IMR-90 (cell line): ENCODE measurements around the gene POGK. TPM values are rescaled to one million over a fixed set of nuclear protein-coding genes. Genes with fewer than 3 reads are reported as not detected.

Source experiments
- ATAC-seq: fragments of 200-7000 bp; cut with Tn5 transposase; 2 replicates; pipeline ENCODE4 v1.9.1; 2020; ENCODE audit warnings: low read depth, mild to moderate bottlenecking, moderate library complexity
- BruUV-seq: library from RNA; stranded (reverse); fragments of 400-500 nt; replicated peaks from 2 replicates; lab custom pipeline; 2021; lab: Mats Ljungman, UMichigan
- CTCF ChIA-PET: fragments of 300-600 bp; formaldehyde crosslinking; extraction: SDS; loops from one replicate; lab custom pipeline; 2021; ENCODE audit warnings: antibody characterized with exemption; lab: Yijun Ruan, JAX
- POLR2A ChIA-PET: fragments of 300-600 bp; sonication (Branson Sonifier 250); formaldehyde crosslinking; loops from one replicate; lab custom pipeline; 2022; ENCODE audit warnings: antibody characterized with exemption; ENCODE audit not compliant: unreplicated experiment; lab: Charles Lee
- DNase-seq: peaks from one replicate; pipeline ENCODE4 v3.0.0; 2013
- H2AFZ ChIP-seq: replicated peaks from 2 replicates; pipeline ENCODE3; 2013; ENCODE audit warnings: low read length, mild to moderate bottlenecking; ENCODE audit not compliant: poor library complexity
- H2AK5ac ChIP-seq: 2 replicates; pipeline ENCODE4 v1.6.1; 2013; ENCODE audit warnings: low read depth, low read length, inconsistent platforms
- H2AK9ac ChIP-seq: replicated peaks from 2 replicates; pipeline ENCODE3; 2013; ENCODE audit warnings: mild to moderate bottlenecking, low read depth, low read length, moderate library complexity; ENCODE audit not compliant: poor library complexity
- H2BK120ac ChIP-seq: 2 replicates; pipeline ENCODE4 v1.6.1; 2013; ENCODE audit warnings: low read depth, low read length, inconsistent platforms
- H2BK15ac ChIP-seq: 3 replicates; pipeline ENCODE4 v1.6.1; 2013; ENCODE audit warnings: low read depth, low read length, inconsistent platforms
- H2BK20ac ChIP-seq: 2 replicates; pipeline ENCODE4 v1.6.1; 2013; ENCODE audit warnings: low read depth, mild to moderate bottlenecking, inconsistent platforms, low read length, moderate library complexity
- H2BK5ac ChIP-seq: 2 replicates; pipeline ENCODE4 v1.6.1; 2013; ENCODE audit warnings: mild to moderate bottlenecking, low read depth, low read length, inconsistent platforms; ENCODE audit not compliant: poor library complexity, severe bottlenecking
- H3K14ac ChIP-seq: replicated peaks from 2 replicates; pipeline ENCODE4 v1.6.1; 2013; ENCODE audit warnings: low read depth, low read length, inconsistent platforms
- H3K18ac ChIP-seq: 2 replicates; pipeline ENCODE4 v1.6.1; 2013; ENCODE audit warnings: low read depth, low read length, control low read depth
- H3K23ac ChIP-seq: 2 replicates; pipeline ENCODE4 v1.6.1; 2013; ENCODE audit warnings: low read depth, low read length, inconsistent platforms
- H3K27ac ChIP-seq: 2 replicates; pipeline ENCODE4 v1.5.1; 2013; ENCODE audit warnings: mild to moderate bottlenecking, control low read depth, low read length; ENCODE audit not compliant: insufficient read depth
- H3K27me3 ChIP-seq: 2 replicates; pipeline ENCODE4 v1.6.1; 2013; ENCODE audit warnings: low read length; ENCODE audit not compliant: control insufficient read depth, insufficient read depth
- H3K36me3 ChIP-seq: 2 replicates; pipeline ENCODE4 v1.6.1; 2013; ENCODE audit warnings: low read length, mixed read lengths; ENCODE audit not compliant: control insufficient read depth, insufficient read depth
- H3K4ac ChIP-seq: 2 replicates; pipeline ENCODE4 v1.6.1; 2013; ENCODE audit warnings: low read depth, low read length, inconsistent platforms
- H3K4me1 ChIP-seq: 2 replicates; pipeline ENCODE4 v1.6.1; 2013; ENCODE audit warnings: low read length, mixed read lengths; ENCODE audit not compliant: control insufficient read depth, insufficient read depth
- H3K4me2 ChIP-seq: 2 replicates; pipeline ENCODE4 v1.6.1; 2013; ENCODE audit warnings: low read depth, mild to moderate bottlenecking, control low read depth, low read length, moderate library complexity
- H3K4me3 ChIP-seq: 2 replicates; pipeline ENCODE4 v1.5.1; 2013; ENCODE audit warnings: low read depth, mild to moderate bottlenecking, control low read depth, low read length, moderate library complexity; ENCODE audit not compliant: insufficient read depth
- H3K56ac ChIP-seq: 2 replicates; pipeline ENCODE4 v1.6.1; 2013; ENCODE audit warnings: low read length, inconsistent platforms; ENCODE audit not compliant: insufficient read depth; ENCODE audit errors: extremely low read depth
- H3K79me1 ChIP-seq, 2 experiments: 2 replicates each; pipeline ENCODE4 v1.6.1; 2013; ENCODE audit warnings: low read length in 2 of 2, inconsistent platforms in 1 of 2, low read depth in 1 of 2
- H3K9ac ChIP-seq: 2 replicates; pipeline ENCODE4 v1.6.1; 2013; ENCODE audit warnings: low read depth, low read length, control low read depth
- H3K9me1 ChIP-seq: 2 replicates; pipeline ENCODE4 v1.6.1; 2013; ENCODE audit warnings: low read length, inconsistent platforms; ENCODE audit not compliant: insufficient read depth
- H3K9me3 ChIP-seq: 2 replicates; pipeline ENCODE4 v1.6.1; 2013; ENCODE audit warnings: low read length; ENCODE audit not compliant: control insufficient read depth, insufficient read depth
- H4K20me1 ChIP-seq: 2 replicates; pipeline ENCODE4 v1.6.1; 2013; ENCODE audit warnings: low read length, inconsistent platforms; ENCODE audit not compliant: insufficient read depth
- H4K5ac ChIP-seq: 2 replicates; pipeline ENCODE4 v1.6.1; 2013; ENCODE audit warnings: mild to moderate bottlenecking, low read depth, low read length, control low read depth
- H4K8ac ChIP-seq, 2 experiments: 2 replicates each; pipeline ENCODE4 v1.6.1; 2013; ENCODE audit warnings: low read depth in 2 of 2, low read length in 2 of 2, control low read depth in 1 of 2, inconsistent platforms in 1 of 2
- H4K91ac ChIP-seq: 2 replicates; pipeline ENCODE4 v1.6.1; 2013; ENCODE audit warnings: low read depth, low read length, inconsistent platforms; ENCODE audit not compliant: insufficient read depth
- CHD1 ChIP-seq: IDR thresholded peaks from 2 replicates; pipeline ENCODE4 v1.6.1; 2012; ENCODE audit warnings: low read depth, low read length, improper control_type of control experiment
- MXI1 ChIP-seq: IDR thresholded peaks from 2 replicates; pipeline ENCODE4 v1.6.1; 2012; ENCODE audit warnings: low read depth, mild to moderate bottlenecking, low read length, moderate library complexity, borderline replicate concordance
- NFE2L2 ChIP-seq: fragments of 150-350 bp; IDR thresholded peaks from 2 replicates; pipeline ENCODE4 v1.6.1; 2016; ENCODE audit warnings: low read depth, mild to moderate bottlenecking, low read length
- RCOR1 ChIP-seq: IDR thresholded peaks from 2 replicates; pipeline ENCODE4 v1.6.1; 2012; ENCODE audit warnings: mild to moderate bottlenecking, low read length, improper control_type of control experiment; ENCODE audit not compliant: insufficient replicate concordance
- SMC3 ChIP-seq: fragments of 150-350 bp; IDR thresholded peaks from 2 replicates; pipeline ENCODE4 v1.6.1; 2016; ENCODE audit warnings: low read depth, mild to moderate bottlenecking, antibody characterized with exemption, low read length, moderate library complexity
- WGBS, 2 experiments: methylation state at CpG; one replicate each; pipeline versions ENCODE4 v1.1.5 to v1.1.7; 2013; ENCODE audit warnings: missing lambda C conversion rate in 2 of 2; ENCODE audit not compliant: insufficient read length in 1 of 2; ENCODE audit errors: extremely low coverage in 2 of 2; 5-methylcytosine and 5-hydroxymethylcytosine counted together
- dilution Hi-C: fragments of 300-500 bp; cut with HindIII; formaldehyde crosslinking; loops from one replicate; pipeline ENCODE4 v1.14.3; 2018; ENCODE audit warnings: low sequenced_read_pairs; ENCODE audit not compliant: unreplicated experiment
- in situ Hi-C: fragments of 300-500 bp; cut with MboI; formaldehyde crosslinking; loops from 3 replicates; pipeline ENCODE4 v1.14.3; 2019; ENCODE audit warnings: low sequenced_read_pairs, inconsistent platforms, mixed read lengths
- intact Hi-C: fragments of 100-400 bp; cut with micrococcal nuclease; formaldehyde crosslinking; loops from 2 replicates; pipeline ENCODE4 v1.10.0; 2022
- polyA plus RNA-seq, 3 experiments: library from polyadenylated mRNA; depleted of rRNA; stranded (reverse); fragments of >200 nt; gene quantifications; 2 replicates each; pipeline ENCODE4 v1.2.3, GENCODE V29; 2012; ENCODE audit warnings: low replicate concordance in 1 of 3
- total RNA-seq: library from RNA; depleted of rRNA; stranded (reverse); fragments of >200 nt; gene quantifications from 2 replicates; pipeline ENCODE4 v1.2.3, GENCODE V29; 2012

The POGK gene
- total and polyA plus RNA-seq, 2 of the 4 experiments (the other 2 are of a cell fraction): 11.3 to 25.6 TPM

- Histone ChIP-seq H3K27me3 (peaks cover 3% of the 10 kb centered on the region), H4K5ac (no peak overlapping the region), H3K14ac (no peak overlapping the region), H3K56ac (no peak overlapping the region), H2AK5ac (no peak overlapping the region), H3K23ac (no peak overlapping the region), H2AK9ac (no peak overlapping the region), H3K18ac (no peak overlapping the region), H2AFZ (no peak overlapping the region), H4K91ac (no peak overlapping the region), H3K79me1 (no peaks in the 10 kb centered on the region), H2BK20ac (no peak overlapping the region), H3K4me3 (no peak overlapping the region), H3K4ac (no peak overlapping the region), H3K9me3 (no peaks in the 10 kb centered on the region; the same call in 1 of the 2 replicates), H3K27ac (no peak overlapping the region), H3K9me1 (no peaks in the 10 kb centered on the region; the same call in 1 of the 2 replicates), H2BK5ac (no peak overlapping the region), H4K8ac (no peak overlapping the region), H3K9ac (no peak overlapping the region), H2BK120ac (no peak overlapping the region), H2BK15ac (no peak overlapping the region), H3K4me1 (no peaks in the 10 kb centered on the region), H3K36me3 (no peaks in the 10 kb centered on the region), H3K4me2 (no peak overlapping the region), H4K20me1 (no peaks in the 10 kb centered on the region)
- DNase-seq (no peak), ATAC-seq (no peak)
- intact Hi-C loops: no loop called here
- in situ Hi-C loops: no loop called here
- dilution Hi-C loops: no loop called here
- ChIA-PET CTCF (interaction anchor here (0.6 kb wide), 1 partner anchor 79 kb away, joined by 3 read pairs; no protein-coding TSS in a partner anchor), POLR2A (no interaction called here)
- no peak for TF ChIP-seq NFE2L2
- no peak for TF ChIP-seq SMC3
- TF ChIP-seq CHD1: no peak
- TF ChIP-seq MXI1: no peak
- TF ChIP-seq RCOR1: no peak
- WGBS, 2 experiments: no CpG with 5 or more reads among the region's 4 CpGs
- BruUV-seq: no TSS peak
Observed at GRCh38 chr1:166895766-166896165, 56.5 kb downstream of the POGK start.
